Stimulated activated CD8-positive, alpha-beta memory T cell treated with anti-CD3 and anti-CD28 coated beads, Interleukin-7, amount 100 ng/mL, for 24 hours (primary cell): ENCODE measurements around the gene ZBTB8B.

ENCODE experiments used
- DNase-seq: peaks from one replicate; pipeline ENCODE4 v3.0.0-alpha.2; 2020; ENCODE audit warnings: low read depth

The ZBTB8B gene

GRCh38 chr1:32508761-32509160, 43.9 kb downstream of the ZBTB8B start:
- DNase-seq = no peak

DNA sequence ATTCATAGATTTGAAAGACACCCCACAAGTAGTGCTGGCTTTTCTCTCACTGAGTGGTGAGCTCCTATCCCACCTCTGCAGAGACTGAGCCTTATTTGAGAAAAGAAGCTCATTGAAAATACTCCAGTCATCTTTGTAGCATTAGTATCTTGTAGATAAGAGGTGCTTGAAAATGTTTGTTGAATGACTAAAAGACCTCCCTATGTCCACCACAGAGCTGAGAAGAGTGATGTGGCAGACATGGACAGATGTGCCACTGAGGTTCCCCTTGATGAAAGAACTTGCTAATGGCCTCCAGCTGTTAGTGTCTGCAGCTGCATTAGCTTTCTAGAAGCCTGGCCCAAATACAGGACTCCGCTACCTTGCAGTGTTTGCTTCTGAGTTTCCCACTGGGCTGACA, 45.1 kb downstream of the ZBTB8B start:
- no peak for DNase-seq
